IPS DF 4.7 (cell line): ENCODE results near the gene APAF1.
"Not testable (repeated sequence)": the region's sequence is repeated elsewhere in the genome, so short reads cannot be mapped to it uniquely, and the experiment has no call there.

Experiments used
- DNase-seq: peaks from one replicate; pipeline ENCODE4 v3.0.0-alpha.2; 2013; ENCODE audit warnings: low spot score; ENCODE audit errors: extremely low read depth

Gene APAF1

GRCh38 chr12:98644712-98645571, at the start of gene APAF1, which contains the start of gene IKBIP:
Gene APAF1, plus strand, starts transcription at chr12:98645290. Its CDS starts 3,070 bp downstream, at chr12:98648360.
Gene IKBIP, minus strand, starts transcription at chr12:98644788. Its CDS starts 87 bp downstream, at chr12:98644701.
- DNase-seq = peak; percentile 74

- not testable (repeated sequence) for DNase-seq
These were observed 47.8 kb upstream of the APAF1 start for GRCh38 chr12:98597313-98597712.

- DNase-seq = no peak
These were observed 43.2 kb upstream of the APAF1 start for GRCh38 chr12:98601924-98602323.

- DNase-seq = no peak
These were observed 38.6 kb upstream of the APAF1 start for GRCh38 chr12:98606359-98606988.

GRCh38 chr12:98610596-98610995, 34.5 kb upstream of the APAF1 start:
- no peak for DNase-seq

GRCh38 chr12:98612696-98613334, 32.3 kb upstream of the APAF1 start:
- DNase-seq = no peak

GRCh38 chr12:98618952-98619351, 26.1 kb upstream of the APAF1 start:
- DNase-seq = no peak

GRCh38 chr12:98635657-98636323, 9.3 kb upstream of the APAF1 start:
- DNase-seq = no peak

GRCh38 chr12:98637068-98637467, 8.0 kb upstream of the APAF1 start:
- no peak for DNase-seq

- DNase-seq = no peak
These were observed 7.1 kb upstream of the APAF1 start for GRCh38 chr12:98638009-98638408.

GRCh38 chr12:98639491-98639890, 5.6 kb upstream of the APAF1 start:
- DNase-seq = no peak

GRCh38 chr12:98642801-98643200, 2.3 kb upstream of the APAF1 start:
- DNase-seq = not testable (repeated sequence)

- DNase-seq = no peak
These were observed 718 bp upstream of the APAF1 start for GRCh38 chr12:98644433-98644711.

- no peak for DNase-seq
These were observed 530 bp downstream of the APAF1 start for GRCh38 chr12:98645572-98646067.

GRCh38 chr12:98646294-98647090, 1.4 kb downstream of the APAF1 start:
- no peak for DNase-seq

- no peak for DNase-seq
These were observed 6.2 kb downstream of the APAF1 start for GRCh38 chr12:98651328-98651727.

- no peak for DNase-seq
These were observed 8.9 kb downstream of the APAF1 start for GRCh38 chr12:98653866-98654493.

GRCh38 chr12:98656289-98657101, 11.4 kb downstream of the APAF1 start:
- DNase-seq = no peak

GRCh38 chr12:98660521-98660920, 15.4 kb downstream of the APAF1 start:
- DNase-seq = no peak
